Transverse colon (tissue), 3 donors: ENCODE results near the gene GATC.

ENCODE experiments used
- EP300 ChIP-seq: sonication (generic); formaldehyde crosslinking; IDR thresholded peaks from one replicate; pipeline ENCODE4 v1.6.1; 2017; ENCODE audit warnings: antibody characterized with exemption, low read depth
- POLR2A ChIP-seq: fragments of 450-650 bp; IDR thresholded peaks from one replicate; pipeline ENCODE4 v1.6.1; 2016; ENCODE audit warnings: antibody characterized with exemption, mild to moderate bottlenecking, moderate library complexity
- TF ChIP-seq, protein P1 (sequence below), 5 experiments: fragments of 200-600 bp in 3 of 5; fragments of 450-650 bp in 2 of 5; sonication (generic) in 3 of 5; IDR thresholded peaks; 1 replicate in 2 of 5; 2 replicates in 3 of 5; pipeline ENCODE4 v1.5.1; 2016 to 2017; ENCODE audit warnings: antibody characterized with exemption in 5 of 5, inconsistent platforms in 3 of 5, mild to moderate bottlenecking in 2 of 5, moderate library complexity in 1 of 5

GRCh38 chr12:120475643-120476042 is 29.4 kb downstream of the GATC start:
- TF ChIP-seq EP300 (no peak), POLR2A (no peak)
- TF ChIP-seq, protein P1, sequence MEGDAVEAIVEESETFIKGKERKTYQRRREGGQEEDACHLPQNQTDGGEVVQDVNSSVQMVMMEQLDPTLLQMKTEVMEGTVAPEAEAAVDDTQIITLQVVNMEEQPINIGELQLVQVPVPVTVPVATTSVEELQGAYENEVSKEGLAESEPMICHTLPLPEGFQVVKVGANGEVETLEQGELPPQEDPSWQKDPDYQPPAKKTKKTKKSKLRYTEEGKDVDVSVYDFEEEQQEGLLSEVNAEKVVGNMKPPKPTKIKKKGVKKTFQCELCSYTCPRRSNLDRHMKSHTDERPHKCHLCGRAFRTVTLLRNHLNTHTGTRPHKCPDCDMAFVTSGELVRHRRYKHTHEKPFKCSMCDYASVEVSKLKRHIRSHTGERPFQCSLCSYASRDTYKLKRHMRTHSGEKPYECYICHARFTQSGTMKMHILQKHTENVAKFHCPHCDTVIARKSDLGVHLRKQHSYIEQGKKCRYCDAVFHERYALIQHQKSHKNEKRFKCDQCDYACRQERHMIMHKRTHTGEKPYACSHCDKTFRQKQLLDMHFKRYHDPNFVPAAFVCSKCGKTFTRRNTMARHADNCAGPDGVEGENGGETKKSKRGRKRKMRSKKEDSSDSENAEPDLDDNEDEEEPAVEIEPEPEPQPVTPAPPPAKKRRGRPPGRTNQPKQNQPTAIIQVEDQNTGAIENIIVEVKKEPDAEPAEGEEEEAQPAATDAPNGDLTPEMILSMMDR (IDR thresholded peaks at IDR 0.05), result no peak
